ENCODE results near the gene CEP85L.

The CEP85L gene

GRCh38 chr6:118638288-118638687 is 13.1 kb downstream of the CEP85L start:
- Histone ChIP-seq H3K4ac (ENCODE audit: low read depth, low read length) (no peak overlapping the region), H2AFZ (ENCODE audit: insufficient read depth, low read length, poor library complexity) (no peak overlapping the region), H2BK12ac (ENCODE audit: low read length) (no peak overlapping the region), H2AK5ac (ENCODE audit: low read length) (no peak overlapping the region), H4K91ac (ENCODE audit: low read depth, low read length) (no peak overlapping the region), H3K79me1 (ENCODE audit: low read length) (no peaks in the 10 kb centered on the region), H3K4me1 (ENCODE audit: control insufficient read depth in 1 of 2, insufficient read depth in 2 of 2, low read length in 2 of 2) (no peaks in the 10 kb centered on the region), H3K9me3 (ENCODE audit: insufficient read depth, low read depth, low read length) (no peaks in the 10 kb centered on the region), H3K27ac (ENCODE audit: low read depth, low read length) (no peak overlapping the region), H3K23ac (ENCODE audit: low read length) (no peak overlapping the region), H3K4me2 (ENCODE audit: low read length) (no peak overlapping the region), H3K36me3 (ENCODE audit: control insufficient read depth in 1 of 2, insufficient read depth in 2 of 2, low read length in 2 of 2) (no peaks in the 10 kb centered on the region), H3K27me3 (ENCODE audit: insufficient read depth, low read length) (no peaks in the 10 kb centered on the region), H4K8ac (ENCODE audit: low read depth, low read length) (no peak overlapping the region), H3K4me3 (ENCODE audit: low read depth, low read length) (no peak overlapping the region), H2BK5ac (ENCODE audit: low read depth, low read length, poor library complexity) (no peak overlapping the region), H4K12ac (ENCODE audit: low read depth, low read length) (no peak overlapping the region), H3K79me2 (ENCODE audit: control insufficient read depth, insufficient read depth, low read length, poor library complexity) (no peaks in the 10 kb centered on the region), H3K9ac (ENCODE audit: low read length) (no peak overlapping the region), H2BK120ac (ENCODE audit: insufficient read depth, low read length, poor library complexity) (no peak overlapping the region), H3K14ac (ENCODE audit: low read length) (no peak overlapping the region), H3K18ac (ENCODE audit: low read length) (no peak overlapping the region)
- no peak for DNase-seq

- no peak overlapping the region for H4K12ac ChIP-seq (ENCODE audit: low read depth, low read length)
- H3K9me3 ChIP-seq (ENCODE audit: insufficient read depth, low read depth, low read length): no peaks in the 10 kb centered on the region
- H3K79me1 ChIP-seq (ENCODE audit: low read length): no peaks in the 10 kb centered on the region
- H3K23ac ChIP-seq (ENCODE audit: low read length): no peak overlapping the region
- H3K18ac ChIP-seq (ENCODE audit: low read length): peak overlapping the region; percentile 65
- no peak for DNase-seq
- H3K4me3 ChIP-seq (ENCODE audit: low read depth, low read length): no peak overlapping the region
- H3K4me1 ChIP-seq (ENCODE audit: control insufficient read depth in 1 of 2, insufficient read depth in 2 of 2, low read length in 2 of 2): no peaks in the 10 kb centered on the region
- H2BK5ac ChIP-seq (ENCODE audit: low read depth, low read length, poor library complexity): no peak overlapping the region
- no peak overlapping the region for H2AFZ ChIP-seq (ENCODE audit: insufficient read depth, low read length, poor library complexity)
- H2AK5ac ChIP-seq (ENCODE audit: low read length): no peak overlapping the region
- WGBS (ENCODE audit: extremely low coverage, insufficient coverage, insufficient read length): no CpG with 5 or more reads among the region's 3 CpGs
- no peaks in the 10 kb centered on the region for H3K36me3 ChIP-seq (ENCODE audit: control insufficient read depth in 1 of 2, insufficient read depth in 2 of 2, low read length in 2 of 2)
- peak overlapping the region; percentile 38 for H4K8ac ChIP-seq (ENCODE audit: low read depth, low read length)
- no peaks in the 10 kb centered on the region for H3K79me2 ChIP-seq (ENCODE audit: control insufficient read depth, insufficient read depth, low read length, poor library complexity)
- H3K9ac ChIP-seq (ENCODE audit: low read length): no peak overlapping the region
- no peak overlapping the region for H3K4me2 ChIP-seq (ENCODE audit: low read length)
- H3K27ac ChIP-seq (ENCODE audit: low read depth, low read length): no peak overlapping the region
- no peak overlapping the region for H4K91ac ChIP-seq (ENCODE audit: low read depth, low read length)
- H2BK12ac ChIP-seq (ENCODE audit: low read length): no peak overlapping the region
- no peak overlapping the region for H3K14ac ChIP-seq (ENCODE audit: low read length)
- H2BK120ac ChIP-seq (ENCODE audit: insufficient read depth, low read length, poor library complexity): no peak overlapping the region
- no peak overlapping the region for H3K4ac ChIP-seq (ENCODE audit: low read depth, low read length)
- H3K27me3 ChIP-seq (ENCODE audit: insufficient read depth, low read length): no peaks in the 10 kb centered on the region
Measured at GRCh38 chr6:118635909-118636735, 15.3 kb downstream of the CEP85L start.

GRCh38 chr6:118632359-118632758 is 19.0 kb downstream of the CEP85L start:
- Histone ChIP-seq H2AK5ac (ENCODE audit: low read length) (no peak overlapping the region), H3K9me3 (ENCODE audit: insufficient read depth, low read depth, low read length) (no peaks in the 10 kb centered on the region), H3K4ac (ENCODE audit: low read depth, low read length) (no peak overlapping the region), H2BK12ac (ENCODE audit: low read length) (no peak overlapping the region), H2BK5ac (ENCODE audit: low read depth, low read length, poor library complexity) (no peak overlapping the region), H2BK120ac (ENCODE audit: insufficient read depth, low read length, poor library complexity) (no peak overlapping the region), H3K18ac (ENCODE audit: low read length) (no peak overlapping the region), H3K4me1 (ENCODE audit: control insufficient read depth in 1 of 2, insufficient read depth in 2 of 2, low read length in 2 of 2) (no peaks in the 10 kb centered on the region), H3K9ac (ENCODE audit: low read length) (no peak overlapping the region), H3K27me3 (ENCODE audit: insufficient read depth, low read length) (no peaks in the 10 kb centered on the region), H3K4me3 (ENCODE audit: low read depth, low read length) (no peak overlapping the region), H3K36me3 (ENCODE audit: control insufficient read depth in 1 of 2, insufficient read depth in 2 of 2, low read length in 2 of 2) (no peaks in the 10 kb centered on the region), H2AFZ (ENCODE audit: insufficient read depth, low read length, poor library complexity) (no peak overlapping the region), H3K14ac (ENCODE audit: low read length) (no peak overlapping the region), H3K79me1 (ENCODE audit: low read length) (no peaks in the 10 kb centered on the region), H3K79me2 (ENCODE audit: control insufficient read depth, insufficient read depth, low read length, poor library complexity) (no peaks in the 10 kb centered on the region), H3K4me2 (ENCODE audit: low read length) (no peak overlapping the region), H3K27ac (ENCODE audit: low read depth, low read length) (no peak overlapping the region), H3K23ac (ENCODE audit: low read length) (no peak overlapping the region), H4K91ac (ENCODE audit: low read depth, low read length) (no peak overlapping the region), H4K12ac (ENCODE audit: low read depth, low read length) (no peak overlapping the region), H4K8ac (ENCODE audit: low read depth, low read length) (no peak overlapping the region)
- WGBS (ENCODE audit: extremely low coverage, insufficient coverage, insufficient read length): no CpG with 5 or more reads among the region's 2 CpGs
- no peak for DNase-seq

GRCh38 chr6:118630923-118631322 is 20.5 kb downstream of the CEP85L start:
- no peak overlapping the region for H3K4me3 ChIP-seq (ENCODE audit: low read depth, low read length)
- H2BK120ac ChIP-seq (ENCODE audit: insufficient read depth, low read length, poor library complexity): no peak overlapping the region
- no peaks in the 10 kb centered on the region for H3K4me1 ChIP-seq (ENCODE audit: control insufficient read depth in 1 of 2, insufficient read depth in 2 of 2, low read length in 2 of 2)
- no peaks in the 10 kb centered on the region for H3K79me2 ChIP-seq (ENCODE audit: control insufficient read depth, insufficient read depth, low read length, poor library complexity)
- no peak overlapping the region for H3K27ac ChIP-seq (ENCODE audit: low read depth, low read length)
- WGBS (ENCODE audit: extremely low coverage, insufficient coverage, insufficient read length): no CpG with 5 or more reads among the region's 1 CpG
- no peak overlapping the region for H3K23ac ChIP-seq (ENCODE audit: low read length)
- H2AK5ac ChIP-seq (ENCODE audit: low read length): no peak overlapping the region
- no peak overlapping the region for H4K91ac ChIP-seq (ENCODE audit: low read depth, low read length)
- H4K8ac ChIP-seq (ENCODE audit: low read depth, low read length): no peak overlapping the region
- no peak overlapping the region for H2BK5ac ChIP-seq (ENCODE audit: low read depth, low read length, poor library complexity)
- no peak overlapping the region for H3K9ac ChIP-seq (ENCODE audit: low read length)
- no peaks in the 10 kb centered on the region for H3K79me1 ChIP-seq (ENCODE audit: low read length)
- no peaks in the 10 kb centered on the region for H3K27me3 ChIP-seq (ENCODE audit: insufficient read depth, low read length)
- H3K9me3 ChIP-seq (ENCODE audit: insufficient read depth, low read depth, low read length): peaks cover 1% of the 10 kb centered on the region
- H3K4ac ChIP-seq (ENCODE audit: low read depth, low read length): no peak overlapping the region
- no peak overlapping the region for H2AFZ ChIP-seq (ENCODE audit: insufficient read depth, low read length, poor library complexity)
- H3K14ac ChIP-seq (ENCODE audit: low read length): no peak overlapping the region
- no peak overlapping the region for H3K18ac ChIP-seq (ENCODE audit: low read length)
- no peak overlapping the region for H4K12ac ChIP-seq (ENCODE audit: low read depth, low read length)
- no peak for DNase-seq
- H3K36me3 ChIP-seq (ENCODE audit: control insufficient read depth in 1 of 2, insufficient read depth in 2 of 2, low read length in 2 of 2): peaks cover 0 to under 1% of the 10 kb centered on the region in 2 experiments
- H3K4me2 ChIP-seq (ENCODE audit: low read length): no peak overlapping the region
- no peak overlapping the region for H2BK12ac ChIP-seq (ENCODE audit: low read length)
